ENCODE measurements around the gene FSTL3.
"Not testable (repeated sequence)": the region's sequence is repeated elsewhere in the genome, so short reads cannot be mapped to it uniquely, and the experiment has no call there.

Gene FSTL3

DNA sequence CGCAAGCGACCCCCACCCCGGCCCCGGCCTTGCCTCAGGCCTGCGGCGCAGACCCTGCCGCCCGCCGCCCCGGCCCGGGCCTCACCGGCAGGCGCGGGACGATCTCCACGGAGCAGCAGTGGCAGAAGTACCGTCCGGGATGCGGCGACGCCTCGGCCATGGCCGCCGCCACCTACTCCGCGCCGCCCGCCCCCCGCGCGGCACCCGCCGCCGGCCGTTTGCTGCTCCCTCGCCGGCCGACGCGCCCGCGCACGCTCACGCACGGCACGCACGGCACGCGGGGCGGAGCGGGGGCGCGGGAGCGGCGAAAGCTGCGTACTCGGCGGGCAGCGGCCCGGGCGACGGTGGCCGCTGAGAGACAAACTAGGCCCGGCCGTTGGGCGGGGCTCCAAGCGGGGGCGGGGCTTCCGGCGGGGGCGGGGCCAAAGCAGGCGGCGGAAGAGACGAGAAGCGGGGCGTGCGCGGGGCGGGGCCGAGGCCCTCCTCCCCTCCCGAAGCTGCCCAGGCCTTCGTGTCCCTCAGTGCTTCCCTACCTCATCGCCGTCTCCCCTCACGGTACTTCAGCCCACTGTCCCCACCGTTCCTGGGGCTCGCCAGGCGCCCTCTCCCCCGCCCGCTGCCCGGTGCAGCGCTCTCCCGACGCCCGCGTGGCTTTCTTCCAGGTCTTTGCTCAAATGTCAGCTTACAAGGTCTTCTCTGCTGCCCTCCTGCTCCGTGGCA, 13.1 kb upstream of the FSTL3 start, which contains the start of gene RNF126:
TSS of gene RNF126 (minus strand) at position 253 of the 720 bp plus-strand sequence. CDS start at position 160, 93 bp downstream.
- TF ChIP-seq, protein P1, sequence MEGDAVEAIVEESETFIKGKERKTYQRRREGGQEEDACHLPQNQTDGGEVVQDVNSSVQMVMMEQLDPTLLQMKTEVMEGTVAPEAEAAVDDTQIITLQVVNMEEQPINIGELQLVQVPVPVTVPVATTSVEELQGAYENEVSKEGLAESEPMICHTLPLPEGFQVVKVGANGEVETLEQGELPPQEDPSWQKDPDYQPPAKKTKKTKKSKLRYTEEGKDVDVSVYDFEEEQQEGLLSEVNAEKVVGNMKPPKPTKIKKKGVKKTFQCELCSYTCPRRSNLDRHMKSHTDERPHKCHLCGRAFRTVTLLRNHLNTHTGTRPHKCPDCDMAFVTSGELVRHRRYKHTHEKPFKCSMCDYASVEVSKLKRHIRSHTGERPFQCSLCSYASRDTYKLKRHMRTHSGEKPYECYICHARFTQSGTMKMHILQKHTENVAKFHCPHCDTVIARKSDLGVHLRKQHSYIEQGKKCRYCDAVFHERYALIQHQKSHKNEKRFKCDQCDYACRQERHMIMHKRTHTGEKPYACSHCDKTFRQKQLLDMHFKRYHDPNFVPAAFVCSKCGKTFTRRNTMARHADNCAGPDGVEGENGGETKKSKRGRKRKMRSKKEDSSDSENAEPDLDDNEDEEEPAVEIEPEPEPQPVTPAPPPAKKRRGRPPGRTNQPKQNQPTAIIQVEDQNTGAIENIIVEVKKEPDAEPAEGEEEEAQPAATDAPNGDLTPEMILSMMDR (conservative IDR thresholded peaks at IDR 0.05; ENCODE audit: low read depth, low read length), result no peak
- H3K4me3 ChIP-seq (ENCODE audit: low read depth, low read length), result peak within 1 kb of the TSS; percentile 84
- DNase-seq (ENCODE audit: low read depth), result peak; percentile 92

DNA sequence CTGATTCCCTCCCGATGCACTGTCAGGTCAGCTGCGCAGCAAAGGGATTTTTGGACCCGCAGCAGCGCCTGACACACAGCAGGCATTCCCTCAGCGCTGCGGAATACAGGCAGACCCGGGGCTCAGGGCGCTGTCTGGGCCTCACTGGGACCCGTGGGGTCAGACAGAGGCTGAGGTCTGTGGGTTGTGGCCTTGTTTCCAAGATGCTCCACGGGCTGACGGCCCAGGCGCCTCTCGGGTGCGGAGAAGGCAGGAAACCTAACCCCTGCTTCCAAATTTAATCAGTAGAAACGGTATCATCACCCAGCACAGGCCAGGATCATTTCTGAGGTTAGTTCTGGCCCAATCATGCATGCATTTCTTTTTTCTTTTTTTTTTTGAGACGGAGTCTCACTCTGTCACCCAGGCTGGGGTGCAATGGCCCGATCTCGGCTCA, 12.5 kb upstream of the FSTL3 start:
- H3K4me3 ChIP-seq (ENCODE audit: low read depth, low read length), result peak overlapping the region; percentile 64
- no peak for DNase-seq (ENCODE audit: low read depth)
- TF ChIP-seq, protein P1 (conservative IDR thresholded peaks at IDR 0.05; ENCODE audit: low read depth, low read length), result no peak

DNA sequence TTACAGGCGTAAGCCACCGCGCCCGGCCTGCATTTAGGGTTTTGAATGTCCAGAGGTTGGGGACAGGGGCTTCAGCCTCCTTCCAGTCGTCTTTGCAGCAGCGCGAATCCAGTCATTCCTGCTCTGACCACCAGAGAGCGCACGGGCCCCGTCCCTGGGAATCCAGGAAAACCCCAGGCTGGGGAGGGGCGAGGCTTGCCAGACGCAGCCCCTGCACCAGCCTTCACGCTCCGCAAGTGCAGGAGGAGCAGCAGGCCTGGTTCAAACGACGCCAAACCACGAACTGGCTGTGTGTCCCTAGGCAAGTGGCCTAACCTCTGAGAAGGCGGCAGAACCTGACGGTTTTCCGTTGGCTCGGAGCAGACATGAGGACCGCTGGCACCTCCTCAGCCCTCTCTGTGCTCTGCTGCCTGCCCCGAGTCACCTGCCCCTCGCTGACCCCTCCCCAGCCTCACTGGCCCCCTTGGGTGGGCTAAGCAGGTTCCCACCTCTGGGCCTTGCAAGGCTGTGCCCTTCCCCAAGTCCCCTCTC, 11.2 kb upstream of the FSTL3 start:
- H3K4me3 ChIP-seq (ENCODE audit: low read depth, low read length), result peak overlapping the region; percentile 39
- DNase-seq (ENCODE audit: low read depth), result peak; percentile 81
- TF ChIP-seq, protein P1 (conservative IDR thresholded peaks at IDR 0.05; ENCODE audit: low read depth, low read length), result peak; percentile 91

DNA sequence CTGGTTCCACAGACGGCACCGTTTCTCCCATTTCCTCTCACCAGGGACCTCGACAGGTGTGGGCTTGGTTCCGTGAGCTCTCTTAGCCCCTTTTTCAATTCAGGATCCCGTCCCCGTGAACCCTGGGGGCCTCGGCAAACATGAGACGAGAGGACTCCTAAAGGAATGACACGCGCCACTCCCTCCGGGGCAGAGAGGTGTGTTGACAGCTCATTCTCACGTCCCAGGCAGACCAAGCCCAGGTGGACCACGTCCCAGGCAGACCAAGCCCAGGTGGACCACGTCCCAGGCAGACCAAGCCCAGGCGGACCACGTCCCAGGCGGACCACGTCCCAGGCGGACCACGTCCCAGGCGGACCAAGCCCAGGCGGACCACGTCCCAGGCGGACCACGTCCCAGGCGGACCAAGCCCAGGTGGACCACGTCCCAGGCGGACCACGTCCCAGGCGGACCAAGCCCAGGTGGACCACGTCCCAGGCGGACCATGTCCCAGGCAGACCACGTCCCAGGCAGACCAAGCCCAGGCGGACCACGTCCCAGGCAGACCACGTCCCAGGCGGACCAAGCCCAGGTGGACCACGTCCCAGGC, 9.1 kb upstream of the FSTL3 start:
- not testable (repeated sequence) for H3K4me3 ChIP-seq (ENCODE audit: low read depth, low read length); DNase-seq (ENCODE audit: low read depth)

DNA sequence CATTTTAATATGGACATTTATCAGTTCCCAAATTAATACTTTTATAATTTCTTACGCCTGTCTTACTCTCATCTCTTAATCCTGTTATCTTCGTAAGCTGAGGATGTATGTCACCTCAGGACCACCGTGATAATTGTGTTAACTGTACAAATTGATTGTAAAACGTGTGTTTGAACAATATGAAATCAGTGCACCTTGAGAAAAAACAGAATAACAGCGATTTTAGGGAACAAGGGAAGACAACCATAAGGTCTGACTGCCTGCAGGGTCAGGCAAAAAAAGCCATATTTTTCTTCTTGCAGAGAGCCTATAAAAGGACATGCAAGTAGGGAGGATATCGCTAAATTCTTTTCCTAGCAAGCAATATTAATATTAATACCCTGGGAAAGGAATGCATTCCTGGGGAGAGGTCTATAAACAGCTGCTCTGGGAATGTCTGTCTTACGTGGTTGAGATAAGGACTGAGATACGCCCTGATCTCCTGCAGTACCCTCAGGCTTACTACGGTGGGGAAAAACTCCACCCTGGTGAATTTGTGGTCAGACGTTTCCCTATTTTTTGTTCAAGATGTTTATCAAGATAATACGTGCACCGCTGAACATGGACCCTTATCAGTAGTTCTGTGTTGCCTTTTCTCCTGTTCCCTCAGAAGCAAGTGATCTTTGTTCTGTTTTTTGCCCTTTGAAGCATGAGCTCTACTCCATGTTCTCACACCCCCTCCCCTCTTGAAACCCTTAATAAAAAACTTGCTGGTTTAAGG, 7.3 kb upstream of the FSTL3 start:
- DNase-seq (ENCODE audit: low read depth), result peak; percentile 60
- H3K4me3 ChIP-seq (ENCODE audit: low read depth, low read length), result not testable (repeated sequence)

DNA sequence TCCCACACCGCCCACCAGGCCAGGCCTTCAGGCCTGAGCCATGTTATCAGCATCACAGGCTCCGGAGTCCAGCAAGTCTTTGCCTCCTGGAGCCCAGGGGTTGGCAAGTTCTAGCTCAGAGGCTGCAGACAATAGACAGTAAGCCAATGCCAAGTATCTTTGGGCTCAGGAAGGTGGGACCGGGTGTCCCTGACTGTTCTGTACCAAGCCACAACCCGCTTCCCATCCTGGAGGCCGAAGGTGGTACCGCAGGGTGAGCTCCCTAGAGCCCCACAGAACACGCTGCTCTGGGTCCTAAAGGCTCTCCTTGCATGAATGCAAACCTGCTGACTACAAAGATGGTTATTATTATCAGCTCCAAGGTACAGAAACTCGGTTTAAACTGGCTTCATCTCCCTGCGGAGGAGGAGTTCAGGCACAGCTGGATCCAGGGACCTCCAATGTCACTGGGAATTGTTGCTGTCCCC, 5.5 kb upstream of the FSTL3 start:
- TF ChIP-seq, protein P1 (conservative IDR thresholded peaks at IDR 0.05; ENCODE audit: low read depth, low read length), result peak; percentile 9
- no peak overlapping the region for H3K4me3 ChIP-seq (ENCODE audit: low read depth, low read length)
- DNase-seq (ENCODE audit: low read depth), result no peak

DNA sequence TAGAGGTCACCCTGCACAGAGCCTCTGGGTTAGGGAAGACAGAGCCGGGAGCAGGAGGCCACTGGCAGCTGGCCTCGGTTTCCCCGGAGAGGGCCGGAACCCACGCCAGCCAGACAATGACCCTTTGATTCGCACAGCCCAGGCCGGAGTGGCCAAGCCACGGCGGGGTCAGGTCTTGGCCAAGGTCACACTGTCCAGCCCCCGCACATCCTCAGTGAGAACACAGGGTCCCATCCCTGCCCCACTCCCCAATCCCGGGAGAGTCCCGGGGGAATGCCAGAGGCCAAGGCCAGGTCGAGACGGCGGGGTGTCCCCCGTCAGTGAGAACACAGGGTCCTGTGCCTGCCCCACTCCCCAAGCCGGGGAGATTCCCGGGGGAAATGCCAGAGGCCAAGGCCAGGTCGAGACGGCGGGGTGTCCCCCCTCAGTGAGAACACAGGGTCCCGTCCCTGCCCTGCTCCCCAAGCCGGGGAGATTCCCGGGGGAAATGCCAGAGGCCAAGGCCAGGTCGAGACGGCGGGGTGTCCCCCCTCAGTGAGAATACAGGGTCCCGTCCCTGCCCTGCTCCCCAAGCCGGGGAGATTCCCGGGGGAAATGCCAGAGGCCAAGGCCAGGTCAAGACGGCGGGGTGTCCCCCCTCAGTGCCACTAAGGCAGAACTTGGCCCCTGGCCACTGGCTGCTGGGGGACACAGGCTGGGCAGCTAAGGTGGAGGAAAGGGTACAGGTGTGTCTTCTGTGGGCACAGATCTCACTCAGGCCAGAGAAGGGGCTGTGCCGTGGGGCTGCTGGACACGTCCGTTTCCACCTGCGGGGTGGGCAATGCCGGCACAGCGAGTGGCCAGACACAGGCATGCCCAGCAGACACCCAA, 1.7 kb upstream of the FSTL3 start:
- no peak for DNase-seq (ENCODE audit: low read depth)
- TF ChIP-seq, protein P1 (conservative IDR thresholded peaks at IDR 0.05; ENCODE audit: low read depth, low read length), result no peak
- no peak overlapping the region for H3K4me3 ChIP-seq (ENCODE audit: low read depth, low read length)

Measured in choroid plexus epithelial cell (primary cell).